ENCODE data around the gene SAMD4B. TPM values are rescaled to one million over a fixed set of nuclear protein-coding genes. Genes with fewer than 3 reads are reported as not detected.

Gene SAMD4B
- total RNA-seq, 2 donors from 2014 or later: 41.5 to 77.8 TPM

DNA sequence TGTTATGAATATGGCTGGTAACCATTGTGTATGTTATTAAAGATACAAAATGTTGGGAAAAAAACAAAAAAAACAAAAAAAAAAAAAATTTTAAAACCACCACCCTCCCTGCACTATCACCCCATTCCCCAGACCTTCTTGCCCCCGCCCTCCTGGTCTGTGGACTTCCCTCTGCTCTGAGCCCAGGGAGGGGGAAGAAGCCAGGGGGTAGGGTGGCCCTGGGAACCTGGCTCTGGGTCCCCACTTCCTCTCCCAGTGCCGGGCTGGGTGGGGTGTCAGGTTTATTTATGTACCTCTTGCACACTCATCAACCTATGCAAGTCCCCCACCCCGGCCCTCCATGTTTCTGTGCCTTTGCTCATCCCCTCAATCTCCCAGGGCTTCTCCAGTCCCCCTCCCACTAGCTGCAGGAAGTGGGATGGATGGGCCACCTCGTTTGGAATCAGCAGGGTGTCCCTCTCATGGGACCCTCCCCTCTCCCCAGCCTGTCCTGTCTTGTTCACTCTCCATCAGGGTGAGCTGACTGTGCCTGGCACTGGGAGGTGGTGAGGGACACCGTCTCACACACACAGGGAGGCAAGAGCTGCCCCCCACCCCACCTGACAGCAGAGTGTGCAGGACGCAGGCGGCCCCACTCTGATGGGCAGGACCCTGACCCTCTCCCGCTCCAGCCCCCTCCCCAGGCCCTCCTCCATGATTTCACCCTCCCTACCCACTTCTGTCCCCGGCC is 42.8 kb downstream of the SAMD4B start:
- Histone ChIP-seq H3K36me3 (replicated peaks in 1 of 2; ENCODE audit: insufficient read depth in 1 of 2, low read depth in 2 of 2) (peaks cover 7 to 21% of the 10 kb centered on the region in 2 donors), H3K9me3 (no peaks in the 10 kb centered on the region), H3K4me1 (peaks cover 10% of the 10 kb centered on the region), H3K27ac (no peak overlapping the region), H3K4me3 (no peak overlapping the region), H3K27me3 (no peaks in the 10 kb centered on the region)
- WGBS, 2 donors: 72 to 81% methylated on average over 9 of the region's 9 CpGs
- ATAC-seq (no peak), DNase-seq (no peak)
- intact Hi-C loops (cut with DNase I): loop anchor here (5.0 kb wide), 1 partner anchor 38 kb away; no protein-coding TSS in a partner anchor
- TF ChIP-seq POLR2A (IDR thresholded peaks at IDR 0.05) (no peak), CTCF (IDR thresholded peaks at IDR 0.05) (no peak)

- no peaks in the 10 kb centered on the region for H3K27me3 ChIP-seq
- no peak overlapping the region for H3K4me3 ChIP-seq
- H3K27ac ChIP-seq: no peak overlapping the region
- intact Hi-C loops (cut with DNase I): no loop called here
- peaks cover 15% of the 10 kb centered on the region for H3K4me1 ChIP-seq
- no peaks in the 10 kb centered on the region for H3K9me3 ChIP-seq
- ATAC-seq: no peak
- 83 to 86% methylated on average over 20 of the region's 20 CpGs for WGBS, 2 donors
- no peak for TF ChIP-seq POLR2A (IDR thresholded peaks at IDR 0.05)
- TF ChIP-seq CTCF (IDR thresholded peaks at IDR 0.05): no peak
- peaks cover 3 to 19% of the 10 kb centered on the region in 2 donors for H3K36me3 ChIP-seq (replicated peaks in 1 of 2; ENCODE audit: insufficient read depth in 1 of 2, low read depth in 2 of 2)
- no peak for DNase-seq
Measured at GRCh38 chr19:39385629-39386411, 43.6 kb downstream of the SAMD4B start.

DNA sequence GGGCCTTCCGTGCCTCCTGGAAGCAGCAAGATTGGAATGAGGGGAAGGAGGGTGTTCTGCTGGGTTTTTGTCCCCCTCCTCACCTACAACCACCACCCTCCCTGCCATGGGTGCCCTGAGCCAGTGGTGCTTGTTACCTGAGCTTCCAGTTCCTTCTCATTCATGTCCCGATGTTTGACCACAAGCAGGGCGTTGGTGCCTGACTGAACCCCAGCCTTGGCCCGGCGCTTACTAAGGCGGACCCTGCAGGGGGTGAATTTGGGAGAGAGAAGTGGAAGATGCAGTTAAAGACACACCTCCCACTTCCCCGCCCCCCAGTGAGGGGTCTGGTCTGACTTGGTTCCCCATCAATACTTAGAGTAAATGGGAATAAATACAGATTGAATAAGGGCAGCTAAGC is 44.3 kb downstream of the SAMD4B start:
- TF ChIP-seq POLR2A (IDR thresholded peaks at IDR 0.05) (no peak), CTCF (IDR thresholded peaks at IDR 0.05) (no peak)
- H3K27me3 ChIP-seq: no peaks in the 10 kb centered on the region
- intact Hi-C loops (cut with DNase I): no loop called here
- ATAC-seq (no peak), DNase-seq (no peak)
- peaks cover 0 to 13% of the 10 kb centered on the region in 2 donors for H3K36me3 ChIP-seq (replicated peaks in 1 of 2; ENCODE audit: insufficient read depth in 1 of 2, low read depth in 2 of 2)
- 81 to 84% methylated on average over 7 of the region's 7 CpGs for WGBS, 2 donors
- no peak overlapping the region for H3K27ac ChIP-seq
- H3K4me1 ChIP-seq: peaks cover 16% of the 10 kb centered on the region
- no peaks in the 10 kb centered on the region for H3K9me3 ChIP-seq
- no peak overlapping the region for H3K4me3 ChIP-seq

- peaks cover 28% of the 10 kb centered on the region for H3K4me1 ChIP-seq
- WGBS, 2 donors: 44 to 70% methylated on average over 2 to 5 of the region's 5 CpGs
- no peaks in the 10 kb centered on the region for H3K9me3 ChIP-seq
- no peak for ATAC-seq
- H3K36me3 ChIP-seq (replicated peaks in 1 of 2; ENCODE audit: insufficient read depth in 1 of 2, low read depth in 2 of 2): peaks cover 0 to 9% of the 10 kb centered on the region in 2 donors
- H3K4me3 ChIP-seq: no peak overlapping the region
- intact Hi-C loops (cut with DNase I): no loop called here
- no peak for TF ChIP-seq CTCF (IDR thresholded peaks at IDR 0.05)
- no peak for TF ChIP-seq POLR2A (IDR thresholded peaks at IDR 0.05)
- no peak for DNase-seq
- H3K27ac ChIP-seq: no peak overlapping the region
- no peaks in the 10 kb centered on the region for H3K27me3 ChIP-seq
Measured at GRCh38 chr19:39388657-39389056, 46.4 kb downstream of the SAMD4B start.

Data from body of pancreas (tissue), 4 donors.